Prostate gland (tissue), 2 donors: ENCODE measurements around the gene TMEM91.

ENCODE experiments used
- CTCF ChIP-seq, 4 experiments: fragments of 200-600 bp in 2 of 4; fragments of 450-650 bp in 2 of 4; sonication (generic) in 2 of 4; IDR thresholded peaks; 1 replicate in 3 of 4; 2 replicates in 1 of 4; pipeline ENCODE4 v1.5.1; 2016 to 2019; ENCODE audit warnings: antibody characterized with exemption in 4 of 4, mild to moderate bottlenecking in 2 of 4, moderate library complexity in 2 of 4
- POLR2A ChIP-seq: fragments of 450-650 bp; IDR thresholded peaks from one replicate; pipeline ENCODE4 v1.6.1; 2016; ENCODE audit warnings: antibody characterized with exemption, mild to moderate bottlenecking

GRCh38 chr19:41412953-41413352, 36.6 kb downstream of the TMEM91 start:
- TF ChIP-seq CTCF (IDR thresholded peaks at IDR 0.05) (no peak), POLR2A (no peak)
